Ishikawa (cell line): ENCODE data around the gene IPO13.

ENCODE experiments used
- CEBPB ChIP-seq: IDR thresholded peaks from 2 replicates; pipeline ENCODE4 v1.6.1; 2012
- CREB1 ChIP-seq: IDR thresholded peaks from 2 replicates; pipeline ENCODE4 v1.6.1; 2012; ENCODE audit warnings: low read depth
- EGR1 ChIP-seq: IDR thresholded peaks from 2 replicates; pipeline ENCODE4 v1.6.1; 2012
- EP300 ChIP-seq: IDR thresholded peaks from 2 replicates; pipeline ENCODE4 v1.6.1; 2012; ENCODE audit warnings: borderline replicate concordance
- FOXM1 ChIP-seq: IDR thresholded peaks from 2 replicates; pipeline ENCODE4 v1.6.1; 2012; ENCODE audit warnings: low read depth, borderline replicate concordance
- MAX ChIP-seq: IDR thresholded peaks from 2 replicates; pipeline ENCODE4 v1.6.1; 2012
- NFIC ChIP-seq: IDR thresholded peaks from 2 replicates; pipeline ENCODE4 v1.6.1; 2012
- RAD21 ChIP-seq: IDR thresholded peaks from 2 replicates; pipeline ENCODE4 v1.6.1; 2012; ENCODE audit warnings: low read depth
- REST ChIP-seq: IDR thresholded peaks from 2 replicates; pipeline ENCODE4 v1.6.1; 2012; ENCODE audit warnings: low read depth, mild to moderate bottlenecking
- TAF1 ChIP-seq: IDR thresholded peaks from 2 replicates; pipeline ENCODE4 v1.6.1; 2012; ENCODE audit warnings: low read depth, mild to moderate bottlenecking
- TCF12 ChIP-seq: IDR thresholded peaks from 2 replicates; pipeline ENCODE4 v1.6.1; 2012; ENCODE audit warnings: low read depth
- TEAD4 ChIP-seq: IDR thresholded peaks from 2 replicates; pipeline ENCODE4 v1.6.1; 2012
- USF1 ChIP-seq: IDR thresholded peaks from 2 replicates; pipeline ENCODE4 v1.6.1; 2012
- YY1 ChIP-seq: IDR thresholded peaks from 2 replicates; pipeline ENCODE4 v1.6.1; 2012; ENCODE audit warnings: low read depth
- ZBTB7A ChIP-seq: IDR thresholded peaks from 2 replicates; pipeline ENCODE4 v1.6.1; 2012; ENCODE audit warnings: low read depth

Gene IPO13

GRCh38 chr1:43947874-43948437 lies 1.2 kb downstream of the IPO13 start:
- TF ChIP-seq NFIC = no peak
- no peak for TF ChIP-seq ZBTB7A
- TF ChIP-seq EP300 = no peak
- no peak for TF ChIP-seq CEBPB
- TF ChIP-seq REST = no peak
- TF ChIP-seq RAD21 = no peak
- TF ChIP-seq EGR1 = no peak
- TF ChIP-seq TCF12 = no peak
- no peak for TF ChIP-seq TEAD4
- no peak for TF ChIP-seq USF1
- TF ChIP-seq CREB1 = no peak
- no peak for TF ChIP-seq FOXM1
- TF ChIP-seq TAF1 = no peak
- TF ChIP-seq YY1 = no peak

- TF ChIP-seq CEBPB (no peak), TEAD4 (no peak), YY1 (no peak), ZBTB7A (no peak), USF1 (no peak), REST (no peak), RAD21 (no peak)
These were observed 2.9 kb downstream of the IPO13 start for GRCh38 chr1:43949678-43950077.

- no peak for TF ChIP-seq EP300
These were observed 4.6 kb downstream of the IPO13 start for GRCh38 chr1:43951021-43951985.

GRCh38 chr1:43952731-43953346 lies 6.1 kb downstream of the IPO13 start:
- TF ChIP-seq EGR1 (no peak), REST (no peak), NFIC (no peak), YY1 (no peak), CEBPB (no peak), FOXM1 (no peak), MAX (no peak), RAD21 (no peak), EP300 (no peak), TEAD4 (no peak), TAF1 (no peak), USF1 (no peak), CREB1 (no peak), TCF12 (no peak), ZBTB7A (no peak)
